C1 segment of cervical spinal cord (tissue), 14 donors: ENCODE results near the gene TRIP11.
A peak's percentile ranks its signal among the peaks of the same experiment; 100 is the strongest.
"Not testable (repeated sequence)": the region's sequence is repeated elsewhere in the genome, so short reads cannot be mapped to it uniquely, and the experiment has no call there.

ENCODE experiments used
- DNase-seq, 14 donors: peaks; one replicate each; lab custom pipeline; 2025; lab: John Stamatoyannopoulos, UW

Gene TRIP11

GRCh38 chr14:92039719-92040430 lies at the start of gene TRIP11:
Gene TRIP11, minus strand, starts transcription at chr14:92040059. Its CDS starts 374 bp downstream, at chr14:92039685.
- peak; percentile 72 to 95 (median 89) for DNase-seq

GRCh38 chr14:92088494-92088893 lies 48.6 kb upstream of the TRIP11 start:
- no peak for DNase-seq

- DNase-seq: no peak
These were observed 34.7 kb upstream of the TRIP11 start for GRCh38 chr14:92074555-92074954.

GRCh38 chr14:92058006-92058917 lies 18.4 kb upstream of the TRIP11 start:
- peak in 1 of 14 donors; percentile 7 for DNase-seq

- no peak for DNase-seq
These were observed 9.9 kb upstream of the TRIP11 start for GRCh38 chr14:92049781-92050180.

- not testable (repeated sequence) for DNase-seq
These were observed 9.4 kb upstream of the TRIP11 start for GRCh38 chr14:92049221-92049620.

GRCh38 chr14:92045904-92046303 lies 6.0 kb upstream of the TRIP11 start:
- not testable (repeated sequence) for DNase-seq

- DNase-seq: not testable (repeated sequence)
These were observed 1.9 kb upstream of the TRIP11 start for GRCh38 chr14:92041766-92042165.

- no peak for DNase-seq
These were observed 1.3 kb upstream of the TRIP11 start for GRCh38 chr14:92041203-92041602.

GRCh38 chr14:92040431-92041051 lies 682 bp upstream of the TRIP11 start:
- DNase-seq: peak in 2 of 14 donors; percentile 3 to 84

GRCh38 chr14:92039063-92039718 lies 668 bp downstream of the TRIP11 start:
- DNase-seq: peak in 3 of 14 donors; percentile 35 to 71 (median 50)

GRCh38 chr14:92037989-92038388 lies 1.9 kb downstream of the TRIP11 start:
- no peak for DNase-seq

- no peak for DNase-seq
These were observed 4.0 kb downstream of the TRIP11 start for GRCh38 chr14:92035890-92036289.

GRCh38 chr14:92033906-92034687 lies 5.8 kb downstream of the TRIP11 start:
- no peak for DNase-seq

GRCh38 chr14:92033433-92033832 lies 6.4 kb downstream of the TRIP11 start:
- no peak for DNase-seq

GRCh38 chr14:92026548-92027190 lies 13.2 kb downstream of the TRIP11 start:
- no peak for DNase-seq

- DNase-seq: no peak
These were observed 17.8 kb downstream of the TRIP11 start for GRCh38 chr14:92022036-92022435.

- DNase-seq: no peak
These were observed 18.3 kb downstream of the TRIP11 start for GRCh38 chr14:92021523-92021922.

- no peak for DNase-seq
These were observed 25.8 kb downstream of the TRIP11 start for GRCh38 chr14:92014040-92014439.

GRCh38 chr14:92012121-92012748 lies 27.6 kb downstream of the TRIP11 start:
- DNase-seq: no peak
